ENCODE measurements around the gene EVI5.

DNA sequence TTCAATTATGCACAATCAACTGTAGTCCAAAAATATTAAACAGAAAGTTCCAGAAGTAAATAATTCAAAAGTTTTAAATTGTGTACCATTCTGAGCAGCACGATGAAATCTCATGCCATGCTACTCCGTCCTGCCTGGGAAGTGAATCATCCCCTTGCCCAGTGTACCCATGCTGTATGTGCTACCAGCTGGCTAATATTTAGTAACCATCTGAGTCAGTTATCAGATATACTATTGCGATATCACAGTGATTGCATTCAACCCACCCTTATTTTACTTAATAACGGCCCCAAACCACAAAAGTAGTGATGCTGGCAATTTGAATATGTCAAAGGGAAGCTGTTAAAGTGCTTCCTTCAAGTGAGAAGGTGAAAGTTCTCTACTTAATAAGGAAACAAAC, 56.2 kb downstream of the EVI5 start:
- TF ChIP-seq, protein P1, sequence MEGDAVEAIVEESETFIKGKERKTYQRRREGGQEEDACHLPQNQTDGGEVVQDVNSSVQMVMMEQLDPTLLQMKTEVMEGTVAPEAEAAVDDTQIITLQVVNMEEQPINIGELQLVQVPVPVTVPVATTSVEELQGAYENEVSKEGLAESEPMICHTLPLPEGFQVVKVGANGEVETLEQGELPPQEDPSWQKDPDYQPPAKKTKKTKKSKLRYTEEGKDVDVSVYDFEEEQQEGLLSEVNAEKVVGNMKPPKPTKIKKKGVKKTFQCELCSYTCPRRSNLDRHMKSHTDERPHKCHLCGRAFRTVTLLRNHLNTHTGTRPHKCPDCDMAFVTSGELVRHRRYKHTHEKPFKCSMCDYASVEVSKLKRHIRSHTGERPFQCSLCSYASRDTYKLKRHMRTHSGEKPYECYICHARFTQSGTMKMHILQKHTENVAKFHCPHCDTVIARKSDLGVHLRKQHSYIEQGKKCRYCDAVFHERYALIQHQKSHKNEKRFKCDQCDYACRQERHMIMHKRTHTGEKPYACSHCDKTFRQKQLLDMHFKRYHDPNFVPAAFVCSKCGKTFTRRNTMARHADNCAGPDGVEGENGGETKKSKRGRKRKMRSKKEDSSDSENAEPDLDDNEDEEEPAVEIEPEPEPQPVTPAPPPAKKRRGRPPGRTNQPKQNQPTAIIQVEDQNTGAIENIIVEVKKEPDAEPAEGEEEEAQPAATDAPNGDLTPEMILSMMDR (IDR thresholded peaks at IDR 0.05): no peak
- TF ChIP-seq POLR2A (IDR thresholded peaks at IDR 0.05) (no peak), POLR2AphosphoS5 (IDR thresholded peaks at IDR 0.05; ENCODE audit: insufficient read depth in 1 of 2, low read depth in 1 of 2) (no peak)
